GM19023 (cell line): ENCODE data around the gene CNTNAP2.

ENCODE experiments used
- ATAC-seq: cut with Tn5 transposase; IDR thresholded peaks from one replicate; pipeline ENCODE4 v1.9.1; 2021; ENCODE audit warnings: mild to moderate bottlenecking, moderate library complexity; ENCODE audit not compliant: unreplicated experiment

CNTNAP2 gene

GRCh38 chr7:147308539-147308938, 1191.9 kb downstream of the CNTNAP2 start:
- no peak for ATAC-seq

DNA sequence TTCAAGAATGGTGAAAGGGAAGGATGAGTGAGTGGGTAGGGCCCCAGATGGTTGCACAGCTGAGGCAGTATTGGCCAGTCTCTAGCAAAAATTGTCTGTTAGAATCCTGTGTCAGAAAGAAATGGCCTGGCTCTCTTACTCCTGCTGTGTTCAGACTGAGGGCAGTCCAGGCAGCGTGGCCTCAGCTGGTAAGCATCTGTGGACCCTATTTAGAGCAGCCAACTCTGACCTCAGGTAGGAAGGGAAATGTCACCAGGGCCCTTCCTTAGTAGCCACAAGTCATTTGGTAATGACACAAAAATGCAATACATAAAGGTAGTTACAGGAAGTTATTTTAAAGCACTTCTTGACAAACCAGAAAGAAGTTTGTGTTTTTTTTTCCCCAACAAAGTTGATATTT, 1194.7 kb downstream of the CNTNAP2 start:
- no peak for ATAC-seq

DNA sequence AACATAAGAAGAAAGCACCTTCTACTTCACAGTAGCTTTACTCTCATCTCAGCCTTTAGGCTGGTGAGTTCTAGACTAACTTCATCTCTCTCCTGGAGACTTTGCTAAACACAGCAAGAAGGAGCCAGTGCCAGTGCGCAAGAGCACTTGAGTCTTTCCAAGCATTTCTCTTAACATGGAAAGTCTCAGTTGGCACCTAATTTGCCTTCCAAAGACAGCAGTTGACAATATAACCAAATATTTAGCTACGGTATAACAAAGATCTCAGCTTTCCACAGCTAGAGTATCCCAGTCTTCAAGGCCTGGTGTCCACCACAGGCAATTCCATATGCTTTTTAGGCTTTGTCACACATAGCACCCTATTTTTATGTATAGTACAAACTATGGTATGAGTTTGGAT, 1204.9 kb downstream of the CNTNAP2 start:
- ATAC-seq = no peak

GRCh38 chr7:147332988-147333387, 1216.4 kb downstream of the CNTNAP2 start:
- ATAC-seq = no peak

GRCh38 chr7:147363101-147363500, 1246.5 kb downstream of the CNTNAP2 start:
- ATAC-seq = no peak

GRCh38 chr7:147376192-147376591, 1259.6 kb downstream of the CNTNAP2 start:
- no peak for ATAC-seq

GRCh38 chr7:147380926-147381325, 1264.3 kb downstream of the CNTNAP2 start:
- no peak for ATAC-seq

DNA sequence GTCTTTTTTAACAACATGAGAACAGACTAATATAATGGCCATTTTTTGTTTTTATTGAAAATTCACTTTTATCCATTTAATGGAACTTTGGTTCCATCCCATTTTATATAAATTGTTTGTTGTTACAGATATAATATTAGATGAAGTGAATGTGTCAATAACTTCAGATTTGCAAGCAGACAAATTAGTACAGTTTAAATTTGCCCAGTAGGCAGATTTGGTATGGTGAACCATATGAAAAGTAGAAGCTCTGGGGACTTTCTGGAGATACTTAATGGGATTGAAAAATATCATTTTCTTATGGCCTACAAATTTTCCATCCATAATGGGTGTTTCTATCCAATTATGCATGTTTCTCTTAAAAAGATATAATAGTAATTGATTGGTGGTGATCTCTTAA, 1277.7 kb downstream of the CNTNAP2 start:
- ATAC-seq = no peak

DNA sequence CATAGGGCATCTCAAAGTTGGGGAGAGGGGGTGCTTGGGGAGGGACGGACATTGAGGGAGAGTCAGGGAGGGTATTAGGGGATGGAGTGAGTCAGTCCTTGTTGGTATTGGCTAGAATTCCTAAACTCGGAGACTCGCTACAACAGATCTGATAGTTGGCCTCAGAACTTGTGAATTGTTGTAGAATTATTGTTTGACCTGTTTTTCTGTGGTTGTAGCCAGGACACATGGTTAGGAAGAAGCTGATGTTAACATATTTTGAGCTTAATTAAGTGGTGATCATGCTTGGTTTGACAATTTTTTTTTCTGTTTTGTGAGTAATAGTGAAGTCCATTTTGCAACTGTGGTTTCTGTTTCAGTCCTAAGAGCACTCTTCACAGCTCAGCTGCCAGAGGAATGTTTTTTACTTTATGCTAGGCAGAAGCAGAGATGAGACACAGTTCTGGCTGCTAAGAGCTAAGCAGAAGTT, 1283.7 kb downstream of the CNTNAP2 start:
- no peak for ATAC-seq

GRCh38 chr7:147400925-147401324, 1284.3 kb downstream of the CNTNAP2 start:
- ATAC-seq = no peak

- no peak for ATAC-seq
Observed at GRCh38 chr7:147405621-147406020, 1289.0 kb downstream of the CNTNAP2 start.

DNA sequence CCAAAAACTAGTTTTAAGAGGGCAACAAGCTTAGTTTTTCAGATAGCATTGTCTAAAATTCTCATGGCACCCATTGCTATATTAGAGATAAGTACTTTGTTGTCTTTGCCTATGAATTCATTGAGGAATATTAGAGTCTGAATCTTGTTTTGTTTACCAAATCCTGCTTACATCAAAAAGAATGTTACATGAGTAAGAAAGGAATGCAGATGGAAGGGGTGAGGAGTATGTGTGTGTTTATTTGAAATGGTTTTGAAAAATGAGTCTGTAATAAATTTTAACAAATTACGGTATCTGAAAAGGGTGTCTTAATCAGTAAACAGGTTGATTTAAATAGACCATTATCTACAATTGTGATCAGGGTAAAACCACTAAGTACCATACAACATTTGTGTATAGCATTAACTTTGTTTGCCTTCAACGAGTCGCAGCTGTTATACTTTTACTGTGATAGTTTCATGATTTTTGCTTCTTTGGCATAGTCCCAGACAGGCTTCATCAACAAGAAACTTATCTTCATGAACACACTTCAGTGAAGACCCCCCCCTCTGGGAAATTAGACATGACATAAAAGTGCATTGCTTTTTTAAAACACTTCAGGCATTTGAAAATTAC, 1290.0 kb downstream of the CNTNAP2 start:
- ATAC-seq = no peak

- ATAC-seq = no peak
Observed at GRCh38 chr7:147411096-147411495, 1294.5 kb downstream of the CNTNAP2 start.

DNA sequence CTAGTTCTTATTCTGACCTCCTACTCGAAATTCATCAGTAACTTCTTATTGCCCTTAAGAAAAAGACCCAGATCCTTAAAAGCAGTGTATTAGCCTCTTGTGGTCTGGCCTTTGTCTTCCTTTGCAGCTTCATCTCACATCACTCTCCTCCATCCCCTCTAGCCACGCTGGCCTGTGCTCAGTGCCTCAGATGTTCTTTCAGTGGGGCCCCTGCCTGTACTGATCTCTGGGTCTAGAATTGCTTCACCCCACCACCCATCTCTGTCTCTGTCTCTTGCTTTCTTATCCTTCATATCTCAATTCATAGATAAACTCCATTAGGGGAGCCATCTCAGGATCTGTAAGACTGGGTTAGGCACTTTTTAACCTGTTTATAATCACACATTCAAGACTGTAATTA, 1295.5 kb downstream of the CNTNAP2 start:
- ATAC-seq = no peak

- no peak for ATAC-seq
Observed at GRCh38 chr7:147412782-147413556, 1296.4 kb downstream of the CNTNAP2 start.

GRCh38 chr7:147413557-147413870, 1296.9 kb downstream of the CNTNAP2 start:
- ATAC-seq = no peak

GRCh38 chr7:147415991-147416390, 1299.4 kb downstream of the CNTNAP2 start:
- no peak for ATAC-seq

GRCh38 chr7:147418966-147419365, 1302.4 kb downstream of the CNTNAP2 start:
- no peak for ATAC-seq

DNA sequence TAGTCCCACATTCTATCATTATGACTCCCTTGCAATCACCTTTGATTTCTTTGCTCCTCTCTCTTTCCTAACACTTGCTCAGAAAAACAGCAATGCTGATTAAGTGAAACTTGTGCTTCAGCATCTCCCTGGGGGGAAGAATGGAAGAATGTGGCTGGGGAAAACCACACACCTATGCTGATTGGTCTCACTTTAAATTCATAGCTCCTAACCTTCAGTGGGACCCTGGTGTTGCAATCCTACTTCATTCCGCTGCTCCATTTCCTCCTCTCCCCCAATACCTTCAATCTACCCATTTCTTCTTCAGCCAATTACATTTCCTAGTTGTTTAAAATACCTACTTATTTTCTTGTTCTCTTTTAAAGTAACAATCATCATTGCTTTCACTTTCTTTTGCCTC, 1307.3 kb downstream of the CNTNAP2 start:
- no peak for ATAC-seq

DNA sequence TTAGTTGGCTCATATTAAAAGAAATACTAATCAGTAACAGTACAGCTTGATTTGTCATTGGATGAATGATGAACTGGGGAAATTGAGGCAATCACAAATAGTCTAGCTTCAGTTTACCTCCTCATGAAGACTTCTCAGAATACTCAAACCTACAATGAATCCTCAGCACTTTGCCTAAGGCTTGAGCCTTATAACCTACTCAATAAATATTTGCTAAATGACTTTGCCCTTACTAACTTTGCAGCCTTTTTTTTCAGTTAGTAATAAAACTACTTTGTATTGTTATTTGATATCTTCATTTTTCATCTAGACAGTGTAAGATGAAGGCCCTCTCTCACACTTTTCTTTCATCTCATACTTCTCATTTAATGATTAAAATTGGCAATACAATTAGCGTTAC, 1311.5 kb downstream of the CNTNAP2 start:
- ATAC-seq = no peak

GRCh38 chr7:147429961-147430360, 1313.4 kb downstream of the CNTNAP2 start:
- ATAC-seq = no peak

DNA sequence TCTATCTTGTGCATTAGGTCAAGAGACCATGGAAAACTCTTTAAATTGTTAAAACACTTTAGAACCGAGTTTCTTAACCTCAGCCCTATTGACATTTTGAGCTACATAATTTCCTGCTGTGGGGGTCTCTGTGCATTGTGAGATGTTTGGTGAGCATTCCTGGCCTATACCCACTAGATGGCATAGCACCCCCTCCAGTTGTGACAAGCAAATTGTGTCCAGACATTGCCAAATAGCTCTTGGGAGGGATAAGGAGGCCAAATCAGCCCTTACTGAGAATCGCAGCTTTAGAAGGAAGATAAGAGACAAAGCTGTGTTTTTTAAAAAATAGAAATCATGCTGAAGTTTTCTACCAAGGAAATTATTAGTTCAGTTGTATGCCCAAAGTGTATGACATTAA, 1315.5 kb downstream of the CNTNAP2 start:
- ATAC-seq = no peak

DNA sequence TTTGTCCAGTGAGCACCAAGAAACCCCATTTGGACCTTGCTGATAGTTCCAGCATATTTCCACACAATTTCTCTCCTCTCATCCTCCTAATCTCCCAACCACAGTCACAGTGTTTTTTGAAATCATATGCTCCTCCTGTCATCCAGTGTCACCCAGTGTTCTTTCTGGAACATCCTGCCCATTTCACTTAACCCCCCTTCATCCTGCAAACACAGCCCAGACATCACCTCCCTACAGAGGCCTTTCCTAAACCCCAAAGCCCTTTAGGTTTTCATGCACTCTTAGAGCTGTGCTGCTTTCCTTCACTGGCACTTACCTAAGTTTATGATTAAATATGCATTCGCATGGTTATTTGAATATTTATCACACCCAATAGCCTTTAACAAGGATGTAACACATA, 1316.0 kb downstream of the CNTNAP2 start:
- no peak for ATAC-seq
